ENCODE measurements around the gene GP5.

GP5 gene

GRCh38 chr3:194399166-194399565 is at the start of gene GP5:
Gene GP5 (minus strand): TSS chr3:194399266. CDS start chr3:194398282, 984 bp downstream.
- no peak for DNase-seq

- no peak for DNase-seq
Observed at GRCh38 chr3:194447657-194448056, 48.6 kb upstream of the GP5 start.

- DNase-seq = peak; percentile 92
Observed at GRCh38 chr3:194447161-194447560, 48.1 kb upstream of the GP5 start.

- DNase-seq = no peak
Observed at GRCh38 chr3:194446754-194447153, 47.7 kb upstream of the GP5 start.

GRCh38 chr3:194446172-194446571 is 47.1 kb upstream of the GP5 start:
- no peak for DNase-seq

- no peak for DNase-seq
Observed at GRCh38 chr3:194443901-194444300, 44.8 kb upstream of the GP5 start.

- no peak for DNase-seq
Observed at GRCh38 chr3:194440756-194441155, 41.7 kb upstream of the GP5 start.

GRCh38 chr3:194439881-194440550 is 41.0 kb upstream of the GP5 start:
- DNase-seq = peak; percentile 89

GRCh38 chr3:194434503-194434902 is 35.4 kb upstream of the GP5 start:
- DNase-seq = no peak

GRCh38 chr3:194431554-194431953 is 32.5 kb upstream of the GP5 start:
- no peak for DNase-seq

- DNase-seq = no peak
Observed at GRCh38 chr3:194425399-194425798, 26.3 kb upstream of the GP5 start.

GRCh38 chr3:194424953-194425352 is 25.9 kb upstream of the GP5 start:
- DNase-seq = no peak

GRCh38 chr3:194424373-194424772 is 25.3 kb upstream of the GP5 start:
- DNase-seq = no peak

GRCh38 chr3:194423317-194423716 is 24.3 kb upstream of the GP5 start:
- no peak for DNase-seq

- no peak for DNase-seq
Observed at GRCh38 chr3:194422188-194422587, 23.1 kb upstream of the GP5 start.

- no peak for DNase-seq
Observed at GRCh38 chr3:194418671-194419070, 19.6 kb upstream of the GP5 start.

- no peak for DNase-seq
Observed at GRCh38 chr3:194407423-194407822, 8.4 kb upstream of the GP5 start.

GRCh38 chr3:194405766-194406165 is 6.7 kb upstream of the GP5 start:
- DNase-seq = no peak

GRCh38 chr3:194404365-194405140 is 5.5 kb upstream of the GP5 start:
- DNase-seq = peak; percentile 24

GRCh38 chr3:194401868-194402329 is 2.8 kb upstream of the GP5 start:
- no peak for DNase-seq

GRCh38 chr3:194401346-194401745 is 2.3 kb upstream of the GP5 start:
- no peak for DNase-seq

GRCh38 chr3:194399874-194400411 is 877 bp upstream of the GP5 start:
- DNase-seq = no peak

GRCh38 chr3:194397757-194398312 is 1.2 kb downstream of the GP5 start:
- no peak for DNase-seq
